ENCODE results near the gene CNIH2.
"Not testable (repeated sequence)": the region's sequence is repeated elsewhere in the genome, so short reads cannot be mapped to it uniquely, and the experiment has no call there.

CNIH2 gene

GRCh38 chr11:66292543-66293332 lies 14.8 kb downstream of the CNIH2 start:
- DNase-seq: no peak

GRCh38 chr11:66293352-66293751 lies 15.4 kb downstream of the CNIH2 start:
- no peak for DNase-seq

GRCh38 chr11:66293777-66294625 lies 16.0 kb downstream of the CNIH2 start:
- DNase-seq: no peak

GRCh38 chr11:66294626-66295620 lies 16.9 kb downstream of the CNIH2 start:
- DNase-seq: no peak

GRCh38 chr11:66297610-66298009 lies 19.6 kb downstream of the CNIH2 start:
- no peak for DNase-seq

- DNase-seq: no peak
Measured at GRCh38 chr11:66299186-66299585, 21.2 kb downstream of the CNIH2 start.

- DNase-seq: no peak
Measured at GRCh38 chr11:66302656-66303055, 24.7 kb downstream of the CNIH2 start.

GRCh38 chr11:66309475-66309874 lies 31.5 kb downstream of the CNIH2 start:
- no peak for DNase-seq

GRCh38 chr11:66310324-66310723 lies 32.3 kb downstream of the CNIH2 start:
- DNase-seq: no peak

GRCh38 chr11:66310803-66311440 lies 32.9 kb downstream of the CNIH2 start:
- not testable (repeated sequence) for DNase-seq

GRCh38 chr11:66311470-66311964 lies 33.5 kb downstream of the CNIH2 start:
- no peak for DNase-seq

GRCh38 chr11:66311965-66312548 lies 34.1 kb downstream of the CNIH2 start:
- DNase-seq: peak; percentile 97

GRCh38 chr11:66312549-66313320 lies 34.8 kb downstream of the CNIH2 start:
- peak; percentile 97 for DNase-seq

- DNase-seq: no peak
Measured at GRCh38 chr11:66313321-66314185, 35.6 kb downstream of the CNIH2 start.

- no peak for DNase-seq
Measured at GRCh38 chr11:66314186-66314501, 36.2 kb downstream of the CNIH2 start.

- no peak for DNase-seq
Measured at GRCh38 chr11:66314561-66315497, 36.9 kb downstream of the CNIH2 start.

GRCh38 chr11:66315498-66315885 lies 37.5 kb downstream of the CNIH2 start:
- no peak for DNase-seq

- DNase-seq: no peak
Measured at GRCh38 chr11:66315921-66316811, 38.2 kb downstream of the CNIH2 start.
